Brain microvascular endothelial cell (primary cell): ENCODE data around the gene CD58.

Experiments
- DNase-seq: peaks from one replicate; pipeline ENCODE4 v3.0.0-alpha.2; 2020
- H3K27ac ChIP-seq: fragments of 250-450 bp; sonication (Bioruptor Pico); 2 replicates; pipeline ENCODE4 v1.5.1; 2020; ENCODE audit warnings: mild to moderate bottlenecking, moderate library complexity
- H3K27me3 ChIP-seq: fragments of 250-450 bp; sonication (Bioruptor Pico); replicated peaks from 2 replicates; pipeline ENCODE4 v1.5.1; 2020; ENCODE audit warnings: mild to moderate bottlenecking
- H3K36me3 ChIP-seq: fragments of 250-450 bp; sonication (Bioruptor Pico); replicated peaks from 2 replicates; pipeline ENCODE4 v1.5.1; 2020; ENCODE audit warnings: mild to moderate bottlenecking
- H3K4me3 ChIP-seq: 2 replicates; pipeline ENCODE4 v1.5.1; 2011; ENCODE audit warnings: low read depth, mild to moderate bottlenecking, control low read depth, low read length, moderate library complexity
- CTCF ChIP-seq: IDR thresholded peaks from 2 replicates; pipeline ENCODE4 v1.5.1; 2011; ENCODE audit warnings: low read depth, mild to moderate bottlenecking, moderate library complexity, low read length, control low read depth, inconsistent platforms; ENCODE audit errors: missing control alignments
- in situ Hi-C: cut with HindIII; loops from 2 replicates; pipeline ENCODE4 v1.10.0; 2017; ENCODE audit warnings: low sequenced_read_pairs, low pct_ligation_motif_present

The CD58 gene

DNA sequence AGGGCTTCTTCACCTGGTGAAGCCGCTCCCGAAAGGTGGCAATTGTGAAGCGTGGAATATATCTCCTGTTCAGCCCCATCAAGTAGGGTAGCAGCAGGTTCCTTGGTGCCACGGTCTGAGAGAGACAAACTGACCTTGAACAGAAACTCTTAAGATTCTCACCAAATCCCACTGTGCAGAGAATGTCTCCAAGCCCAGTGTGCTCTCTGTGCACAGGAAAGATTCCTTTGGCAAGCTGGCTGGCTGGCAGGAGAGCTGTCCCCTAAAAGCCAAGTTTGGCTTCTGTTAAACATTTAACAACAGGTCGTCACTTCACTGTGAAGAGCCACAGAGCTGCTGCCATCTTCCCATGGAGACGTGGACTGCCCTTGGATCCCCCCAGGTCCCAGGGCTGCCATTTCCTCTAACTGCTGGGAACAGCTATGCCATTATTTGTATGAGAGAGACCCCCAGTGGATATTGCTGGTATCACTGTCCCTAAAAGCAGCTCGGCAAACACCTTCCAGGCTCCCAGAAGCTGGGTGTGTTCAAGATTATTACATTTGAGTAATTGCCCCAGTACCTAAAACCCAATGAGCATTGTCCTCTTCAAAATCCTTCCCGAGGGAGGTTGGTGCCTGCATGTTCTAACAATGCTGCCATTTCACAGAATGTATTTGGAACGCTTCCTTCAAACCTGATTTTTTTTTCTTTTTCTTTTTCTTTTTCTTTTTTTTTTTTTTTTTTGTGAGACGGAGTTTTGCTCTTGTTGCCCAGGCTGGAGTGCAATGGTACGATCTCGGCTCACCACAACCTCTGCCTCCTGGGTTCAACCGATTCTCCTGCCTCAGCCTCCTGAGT lies 71.8 kb downstream of the CD58 start:
- no peak overlapping the region for H3K27ac ChIP-seq
- DNase-seq, result peak; percentile 66
- TF ChIP-seq CTCF, result peak; percentile 87

GRCh38 chr1:116497656-116498055 lies 73.2 kb downstream of the CD58 start:
- DNase-seq, result peak; percentile 75
- H3K27ac ChIP-seq, result peak overlapping the region; percentile 52
- in situ Hi-C loops, result loop anchor here (25.0 kb wide), 2 partner anchors 110 to 335 kb away; no protein-coding TSS in a partner anchor

More for the DNA sequence above, 71.8 kb downstream of the CD58 start:
- no peaks in the 10 kb centered on the region for H3K27me3 ChIP-seq
- no peaks in the 10 kb centered on the region for H3K36me3 ChIP-seq
- in situ Hi-C loops, result loop anchor here (25.0 kb wide), 2 partner anchors 112 to 337 kb away; no protein-coding TSS in a partner anchor
- H3K4me3 ChIP-seq, result no peak overlapping the region

DNA sequence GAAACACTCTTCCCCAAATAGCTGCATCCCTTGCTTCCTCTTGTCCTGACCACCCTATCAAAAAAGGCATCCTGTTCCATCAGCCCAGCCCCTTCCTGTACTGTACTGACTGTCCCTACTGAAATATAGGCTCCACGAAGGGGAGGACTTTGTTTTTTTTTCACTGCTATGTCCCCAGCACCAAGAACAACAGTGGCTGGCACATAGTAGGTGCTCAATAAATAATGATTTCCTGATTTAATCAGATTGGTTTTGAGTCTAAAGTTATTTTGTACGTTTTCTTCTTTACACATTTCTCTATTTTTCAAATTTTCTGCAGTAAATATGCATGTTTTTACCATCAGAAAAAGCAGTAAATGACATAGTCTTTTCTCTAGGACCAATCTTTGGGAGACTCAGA lies 73.9 kb downstream of the CD58 start:
- no peak for DNase-seq
- Histone ChIP-seq H3K36me3 (no peaks in the 10 kb centered on the region), H3K27ac (no peak overlapping the region), H3K27me3 (no peaks in the 10 kb centered on the region), H3K4me3 (no peak overlapping the region)
- in situ Hi-C loops, result loop anchor here (25.0 kb wide), 2 partner anchors 110 to 335 kb away; no protein-coding TSS in a partner anchor
- no peak for TF ChIP-seq CTCF

More at GRCh38 chr1:116497656-116498055, 73.2 kb downstream of the CD58 start:
- no peak for TF ChIP-seq CTCF
- Histone ChIP-seq H3K36me3 (no peaks in the 10 kb centered on the region), H3K27me3 (no peaks in the 10 kb centered on the region), H3K4me3 (no peak overlapping the region)

DNA sequence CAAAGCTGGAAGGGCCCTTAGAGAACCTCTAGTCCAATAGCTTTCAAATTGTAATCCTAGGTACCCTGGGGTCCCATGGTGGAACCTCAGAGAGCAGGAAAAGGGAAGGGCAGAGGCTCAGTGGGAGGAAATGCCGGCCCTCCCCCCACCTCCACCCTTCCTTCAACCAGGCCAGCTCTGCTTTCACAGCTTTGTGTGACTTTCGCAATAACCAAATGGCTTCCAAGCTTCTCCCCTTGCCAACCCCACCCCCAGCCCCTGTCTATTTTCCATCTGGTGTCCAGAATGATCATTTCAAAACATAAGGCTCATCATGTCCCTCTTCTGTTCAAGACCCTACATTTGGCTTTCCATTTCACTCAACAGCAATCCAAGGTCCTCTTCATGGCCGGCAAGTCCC lies 74.4 kb downstream of the CD58 start:
- Histone ChIP-seq H3K27ac (no peak overlapping the region), H3K36me3 (no peaks in the 10 kb centered on the region), H3K4me3 (no peak overlapping the region), H3K27me3 (no peaks in the 10 kb centered on the region)
- in situ Hi-C loops, result loop anchor here (25.0 kb wide), 2 partner anchors 109 to 334 kb away; no protein-coding TSS in a partner anchor
- no peak for DNase-seq
- no peak for TF ChIP-seq CTCF

- in situ Hi-C loops, result loop anchor here (25.0 kb wide), 2 partner anchors 108 to 333 kb away; no protein-coding TSS in a partner anchor
- TF ChIP-seq CTCF, result no peak
- H3K27me3 ChIP-seq, result no peaks in the 10 kb centered on the region
- no peak overlapping the region for H3K4me3 ChIP-seq
- no peak for DNase-seq
- H3K27ac ChIP-seq, result no peak overlapping the region
- H3K36me3 ChIP-seq, result no peaks in the 10 kb centered on the region
These were observed 75.3 kb downstream of the CD58 start for GRCh38 chr1:116495535-116495934.
